Inflammatory macrophage (primary cell): ENCODE data around the gene TGFBI.

Experiments
- DNase-seq, 2 donors: peaks; one replicate each; pipeline ENCODE4 v3.0.0-alpha.2; 2020 to 2022
- total RNA-seq, 18 experiments: gene quantifications; one replicate each; lab custom pipeline; 2026; ENCODE audit warnings: mixed read lengths in 6 of 18, inconsistent platforms in 2 of 18; lab: John Stamatoyannopoulos, UW

TGFBI gene
- total RNA-seq = 101 to 1,112 (median 352) reads per million in 18 experiments

DNA sequence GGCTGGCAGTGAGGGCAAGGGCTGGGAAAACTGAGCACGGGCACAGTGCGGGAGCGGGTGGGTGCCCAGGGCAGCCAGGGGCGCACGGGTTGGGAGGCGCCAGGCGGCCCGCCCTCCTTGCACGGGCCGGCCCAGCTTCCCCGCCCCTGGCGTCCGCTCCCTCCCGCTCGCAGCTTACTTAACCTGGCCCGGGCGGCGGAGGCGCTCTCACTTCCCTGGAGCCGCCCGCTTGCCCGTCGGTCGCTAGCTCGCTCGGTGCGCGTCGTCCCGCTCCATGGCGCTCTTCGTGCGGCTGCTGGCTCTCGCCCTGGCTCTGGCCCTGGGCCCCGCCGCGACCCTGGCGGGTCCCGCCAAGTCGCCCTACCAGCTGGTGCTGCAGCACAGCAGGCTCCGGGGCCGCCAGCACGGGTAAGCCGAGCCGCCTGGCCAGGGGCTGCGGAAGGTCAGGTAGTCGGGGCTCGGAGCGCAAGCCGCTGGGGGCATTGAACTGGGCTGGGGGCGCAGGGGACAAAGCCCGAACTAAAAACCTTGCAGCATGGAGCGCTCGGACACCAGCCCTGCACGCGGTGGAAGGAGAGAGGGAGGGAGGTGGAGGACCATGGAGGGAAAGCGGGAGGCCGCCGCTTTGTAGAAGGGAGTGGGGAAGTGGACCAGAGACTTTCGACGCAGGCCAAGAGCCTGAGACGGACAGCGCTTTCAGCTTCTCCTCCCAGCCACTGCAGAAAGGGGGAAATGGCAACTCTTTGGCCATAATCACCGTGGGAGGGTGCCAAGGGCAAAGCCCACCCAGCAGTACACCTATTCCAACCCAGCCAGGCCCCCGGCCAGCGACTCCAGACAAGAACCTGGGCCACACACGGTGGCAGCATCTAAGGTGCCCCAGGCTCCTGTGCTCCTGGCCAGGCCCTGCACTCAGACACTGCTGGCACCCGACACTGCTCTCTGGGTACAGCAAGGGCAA is at the start of gene TGFBI:
TGFBI (plus strand) TSS at position 207 of the 961 bp plus-strand sequence; CDS start at position 275, 68 bp downstream.
- peak; percentile 79 to 80 for DNase-seq

DNA sequence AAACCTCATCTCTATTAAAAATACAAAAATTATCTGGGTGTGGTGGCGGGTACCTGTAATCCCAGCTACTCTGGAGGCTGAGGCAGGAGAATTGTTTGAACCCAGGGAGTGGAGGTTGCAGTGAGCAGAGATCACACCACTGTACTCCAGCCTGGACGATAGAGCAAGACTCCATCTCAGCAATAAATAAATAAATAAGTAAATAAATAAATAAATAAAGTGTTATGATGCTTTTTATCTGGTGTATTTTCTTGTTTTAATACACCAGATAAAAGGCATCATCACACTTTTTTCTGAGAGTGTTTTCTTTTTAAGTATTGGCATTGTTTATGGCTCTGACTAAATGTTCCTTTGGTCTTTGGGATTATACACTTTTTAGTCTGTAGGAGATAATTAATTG is 49.8 kb upstream of the TGFBI start:
- DNase-seq = no peak

DNA sequence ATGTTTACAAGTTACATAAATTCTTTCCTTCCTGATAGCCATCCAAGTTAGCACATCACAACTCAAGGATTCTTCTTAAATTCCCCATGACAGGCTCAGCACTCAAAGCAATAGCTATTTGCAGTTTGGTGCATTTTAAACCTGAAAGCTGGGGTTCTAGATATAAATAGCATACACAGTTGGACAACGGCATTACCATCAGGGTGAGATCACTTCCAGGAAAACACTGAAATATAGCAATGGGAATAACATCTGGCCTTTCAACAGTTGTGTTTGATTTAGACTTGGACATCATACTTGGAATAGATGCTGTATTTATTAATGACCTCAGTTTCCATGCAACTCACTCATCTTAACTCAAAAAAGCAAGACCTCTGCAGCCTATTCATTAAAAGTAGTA is 49.3 kb upstream of the TGFBI start:
- DNase-seq = no peak

DNA sequence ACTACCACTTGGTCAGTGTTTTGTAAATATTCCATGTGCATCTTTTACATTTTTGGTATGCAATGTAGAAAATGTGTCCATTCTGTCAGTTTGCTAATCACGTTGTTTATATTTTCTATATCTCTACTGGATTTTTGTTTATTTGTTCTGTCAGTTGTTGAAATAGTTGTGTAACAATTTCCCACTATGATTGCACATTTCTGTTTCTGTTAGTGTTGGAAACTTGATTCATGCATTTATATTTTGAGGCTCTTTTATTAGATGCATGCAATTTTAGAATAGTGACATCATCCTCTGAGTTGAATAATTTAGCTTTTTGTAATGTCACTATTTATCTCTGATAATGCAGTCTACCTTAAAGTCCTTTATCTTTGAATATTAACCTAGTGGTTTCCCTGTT is 48.2 kb upstream of the TGFBI start:
- no peak for DNase-seq

DNA sequence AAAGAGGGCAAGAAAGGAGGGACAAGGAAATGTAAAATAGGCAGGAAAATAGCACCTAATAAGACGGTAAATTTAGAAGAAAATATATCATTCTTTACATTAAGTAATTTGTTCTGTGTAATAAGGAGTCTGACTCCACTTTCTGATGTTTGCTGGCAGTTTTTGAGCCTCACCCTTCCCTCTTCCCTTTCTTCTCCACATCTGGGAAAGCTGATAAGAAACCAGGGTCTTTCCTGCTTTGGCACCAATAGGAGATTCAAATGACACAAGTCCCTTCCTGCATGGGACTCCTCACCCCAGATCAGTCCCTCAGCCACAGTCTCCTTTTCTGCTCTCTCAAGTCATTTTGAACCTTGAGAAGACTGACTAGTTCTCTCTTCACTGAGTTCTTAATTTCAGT is 42.8 kb upstream of the TGFBI start:
- no peak for DNase-seq

DNA sequence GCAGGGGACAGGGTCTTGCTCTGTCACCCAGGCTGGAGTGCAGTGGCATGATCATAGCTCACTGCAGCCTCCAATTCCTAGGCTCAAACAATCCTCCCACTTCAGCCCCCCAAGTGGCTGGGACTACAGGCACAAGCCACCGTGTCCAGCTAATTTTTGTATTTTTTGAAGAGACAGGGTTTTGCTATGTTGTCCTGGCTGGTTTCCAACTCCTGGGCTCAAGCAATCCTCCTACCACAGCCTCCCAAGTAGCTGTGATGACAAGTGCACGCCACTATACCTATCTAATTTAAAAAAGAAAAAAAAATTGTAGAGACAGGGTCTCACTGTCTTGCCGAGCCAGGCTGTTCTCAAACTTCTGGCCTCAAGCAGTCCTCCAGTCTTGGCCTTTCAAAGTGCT is 42.4 kb upstream of the TGFBI start:
- no peak for DNase-seq

DNA sequence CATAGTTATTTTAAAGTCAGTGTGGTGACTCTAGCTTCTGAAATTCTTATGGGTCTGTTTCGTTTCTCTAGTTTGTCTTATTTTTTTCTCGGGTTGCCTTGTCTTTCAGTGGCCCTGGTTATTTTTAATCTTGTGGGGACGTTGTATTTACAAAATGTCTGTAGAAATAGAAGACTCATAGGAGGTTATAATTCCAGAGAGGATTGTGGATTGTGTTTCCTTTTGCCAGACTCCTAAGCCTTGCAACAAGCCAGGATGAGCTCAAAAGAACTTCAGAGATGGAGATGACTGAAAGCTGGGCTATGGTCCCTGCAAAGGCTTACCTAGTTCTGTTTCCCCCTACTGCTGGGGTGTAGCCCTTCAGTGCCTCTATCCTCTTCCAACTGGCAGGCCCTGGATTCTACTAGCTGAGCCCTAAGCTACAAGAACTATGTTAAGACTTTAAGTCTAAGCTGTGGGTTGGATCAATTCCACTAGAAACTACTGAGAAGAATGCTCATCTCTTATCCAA is 41.8 kb upstream of the TGFBI start:
- DNase-seq = no peak

DNA sequence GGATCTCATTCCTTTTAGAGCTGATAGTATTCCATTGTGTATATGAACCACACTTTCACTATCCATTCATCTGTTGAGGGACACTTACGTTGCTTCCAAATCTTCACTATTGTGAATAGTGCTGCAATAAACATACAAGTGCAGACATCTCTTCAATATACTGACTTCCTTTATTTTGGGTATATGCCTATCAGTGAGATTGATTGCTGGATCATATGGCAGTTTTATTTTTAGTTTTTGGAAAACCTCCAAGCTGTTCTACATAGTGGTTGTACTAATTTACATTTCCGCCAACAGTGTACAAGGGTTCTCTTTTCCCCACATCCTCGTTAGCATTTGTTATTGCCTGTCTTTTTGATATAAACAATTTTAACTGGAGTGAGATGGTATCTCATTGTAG is 40.2 kb upstream of the TGFBI start:
- no peak for DNase-seq

DNA sequence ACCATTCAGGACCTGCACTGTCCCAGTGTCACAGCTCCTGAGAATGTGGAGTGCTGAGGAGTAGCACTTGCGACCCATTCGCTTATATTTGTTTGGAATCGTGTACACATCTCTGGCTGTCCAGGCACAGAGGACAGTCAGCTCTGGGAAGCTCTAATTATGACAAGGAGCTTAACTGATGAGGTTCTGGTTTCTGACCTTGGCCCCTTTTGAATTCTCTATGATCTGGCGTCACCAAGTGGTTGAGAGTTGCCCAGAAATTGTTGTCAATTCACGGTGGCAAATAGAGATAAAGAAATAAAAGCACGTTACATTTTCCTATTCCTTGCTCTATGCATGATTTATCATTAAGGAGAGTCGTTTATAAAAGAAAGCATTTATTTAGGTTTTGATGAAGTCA is 39.1 kb upstream of the TGFBI start:
- DNase-seq = no peak

DNA sequence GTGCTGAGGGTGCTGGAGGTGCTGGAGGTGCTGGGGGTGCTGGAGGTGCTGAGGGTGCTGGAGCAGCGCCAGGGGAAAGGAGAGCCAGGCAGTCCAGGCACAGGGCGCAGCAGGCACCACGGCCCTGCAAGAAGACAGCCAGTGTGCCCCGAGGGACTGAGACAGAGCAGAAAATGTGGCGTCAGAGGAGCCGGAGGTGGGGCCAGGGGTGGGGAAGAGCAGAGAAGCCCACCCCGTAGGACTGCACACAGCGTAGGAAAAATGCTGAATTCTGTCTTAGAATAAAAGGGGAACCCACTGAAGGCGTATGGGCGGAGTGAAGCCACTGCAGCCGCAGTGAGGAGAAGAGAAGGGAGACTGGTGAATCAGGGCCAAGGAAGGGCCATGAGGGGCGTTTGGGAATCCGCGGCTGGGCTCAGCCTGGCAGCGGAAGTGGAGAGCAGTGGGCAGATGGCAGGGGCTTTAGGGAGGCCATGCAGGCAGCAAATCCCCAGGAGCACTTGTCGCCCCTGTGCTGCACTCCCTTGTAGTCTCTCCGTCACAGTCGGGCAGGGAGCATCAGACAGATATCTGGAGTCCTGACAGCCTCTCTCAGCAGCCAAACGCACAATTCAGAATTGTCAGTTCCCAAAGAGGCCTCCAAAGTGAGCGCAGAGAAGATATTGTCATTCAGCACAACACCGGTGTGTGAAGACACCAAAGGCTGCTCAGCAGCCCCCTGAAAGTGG is 38.1 kb upstream of the TGFBI start:
- peak; percentile 44 to 45 for DNase-seq

DNA sequence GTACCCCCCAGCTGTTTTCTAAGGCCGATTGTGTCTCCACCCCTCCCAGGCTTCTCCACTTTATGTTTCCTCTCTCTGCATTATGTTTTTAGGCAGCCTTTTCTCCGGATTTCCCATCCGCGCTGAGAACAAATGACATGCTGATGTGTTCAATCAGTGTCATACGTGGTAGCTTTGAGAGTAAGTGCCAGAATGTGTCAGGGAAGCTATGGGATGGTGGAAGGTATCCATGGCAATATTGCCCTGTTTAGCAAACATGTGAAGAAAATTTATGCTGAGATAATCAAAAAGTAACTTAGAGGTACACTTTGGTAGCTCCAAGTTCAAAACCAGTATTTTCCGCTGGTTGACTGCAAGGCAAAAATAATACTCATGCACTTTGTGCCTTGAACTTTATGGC is 37.4 kb upstream of the TGFBI start:
- no peak for DNase-seq

DNA sequence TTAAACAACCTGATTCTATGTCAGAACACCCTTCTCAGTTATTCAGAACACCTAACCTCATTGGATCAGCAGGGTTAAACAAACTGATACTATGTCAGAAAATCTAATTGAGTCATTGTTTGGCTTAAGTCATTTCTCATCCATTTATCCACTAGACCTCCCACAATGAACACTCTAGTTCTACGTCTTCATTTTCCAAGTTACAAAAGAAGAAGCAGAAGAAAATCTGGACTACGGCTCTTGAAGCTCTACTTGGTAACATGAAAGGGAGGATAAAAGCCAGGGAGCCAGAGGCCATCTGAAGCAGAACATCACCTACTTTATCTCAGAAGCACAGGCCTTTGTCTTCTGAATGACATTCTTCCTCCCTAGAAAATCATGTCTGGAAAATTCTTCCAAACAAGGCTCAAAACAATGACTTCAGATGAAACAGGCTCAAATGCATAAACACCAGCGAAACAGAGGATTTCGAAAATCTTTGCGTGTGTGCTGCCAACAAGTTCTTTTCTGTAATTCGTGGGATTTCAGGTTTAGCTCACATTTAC is 35.4 kb upstream of the TGFBI start:
- no peak for DNase-seq

DNA sequence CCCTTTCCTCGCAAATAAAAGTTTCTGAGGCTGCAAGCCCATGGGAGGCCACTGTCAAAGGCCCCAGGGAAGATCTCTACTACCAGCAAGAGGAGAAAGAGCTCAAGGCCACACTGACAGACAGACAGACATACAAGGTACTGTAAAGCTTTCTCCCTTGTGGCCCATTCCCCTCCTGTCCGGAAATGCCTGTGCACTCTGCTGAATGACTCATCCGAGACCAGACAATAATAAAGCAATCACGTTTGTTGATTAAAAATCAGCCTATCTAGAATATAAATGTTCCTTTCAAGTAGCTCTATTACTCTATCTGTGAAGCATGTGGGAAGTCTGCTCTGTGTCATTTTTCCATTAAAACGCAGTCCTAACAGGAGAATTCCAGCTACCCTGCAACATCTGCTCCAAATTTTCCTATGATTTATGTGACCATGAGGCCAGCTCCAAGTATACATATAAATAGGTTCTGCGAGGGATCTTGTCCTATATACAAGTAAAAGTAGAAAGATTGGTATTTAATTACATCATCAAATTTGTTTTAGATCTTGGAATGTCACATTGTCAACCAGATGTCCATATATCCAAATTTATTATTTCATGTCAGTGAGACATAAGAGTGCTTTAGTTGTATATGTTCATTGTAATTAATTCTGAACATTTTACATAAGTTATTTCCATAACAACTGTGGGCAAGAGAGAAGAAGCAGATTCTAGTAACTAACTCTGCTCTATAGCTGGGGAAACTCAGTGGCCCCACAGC is 34.7 kb upstream of the TGFBI start:
- no peak for DNase-seq

DNA sequence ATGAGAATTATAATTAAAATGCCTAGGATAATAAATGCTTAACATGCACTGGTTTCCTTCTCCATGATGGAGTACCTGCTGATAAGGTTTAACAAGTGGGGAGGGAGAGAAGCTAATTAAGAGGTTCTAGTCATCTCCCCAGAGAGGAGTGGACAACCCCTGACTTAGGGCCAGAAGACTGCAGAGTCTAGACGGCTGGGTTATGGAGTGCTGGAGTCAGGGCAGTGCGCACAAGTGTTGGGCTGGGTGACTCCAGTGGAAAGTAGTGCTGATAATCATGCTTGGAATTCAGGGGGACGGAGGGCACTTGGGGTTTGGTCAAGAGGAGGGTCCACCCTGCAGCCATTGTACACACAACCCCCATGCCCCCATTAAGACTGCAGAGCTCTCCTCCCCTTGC is 32.8 kb upstream of the TGFBI start:
- no peak for DNase-seq

DNA sequence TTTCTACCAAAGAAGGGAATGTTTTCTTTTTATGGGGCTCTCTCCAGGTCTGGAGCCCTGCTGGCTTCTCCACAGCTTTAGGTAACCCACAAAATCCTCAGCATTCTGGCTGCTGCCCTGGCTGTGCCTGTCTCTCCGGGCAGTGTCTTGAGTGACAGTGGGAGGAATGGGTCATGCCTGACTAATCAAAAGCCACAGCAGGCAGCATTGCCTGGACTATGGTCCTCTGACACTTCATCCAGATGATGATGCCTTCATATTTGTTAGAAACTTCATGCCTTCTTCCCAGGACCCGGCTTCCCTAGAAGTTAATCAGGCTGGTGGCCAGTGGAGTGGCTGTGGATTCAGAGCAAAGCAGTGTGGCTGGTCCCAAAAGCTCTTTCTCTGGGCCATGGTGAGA is 32.2 kb upstream of the TGFBI start:
- DNase-seq = peak in 1 of 2 donors; percentile 50

DNA sequence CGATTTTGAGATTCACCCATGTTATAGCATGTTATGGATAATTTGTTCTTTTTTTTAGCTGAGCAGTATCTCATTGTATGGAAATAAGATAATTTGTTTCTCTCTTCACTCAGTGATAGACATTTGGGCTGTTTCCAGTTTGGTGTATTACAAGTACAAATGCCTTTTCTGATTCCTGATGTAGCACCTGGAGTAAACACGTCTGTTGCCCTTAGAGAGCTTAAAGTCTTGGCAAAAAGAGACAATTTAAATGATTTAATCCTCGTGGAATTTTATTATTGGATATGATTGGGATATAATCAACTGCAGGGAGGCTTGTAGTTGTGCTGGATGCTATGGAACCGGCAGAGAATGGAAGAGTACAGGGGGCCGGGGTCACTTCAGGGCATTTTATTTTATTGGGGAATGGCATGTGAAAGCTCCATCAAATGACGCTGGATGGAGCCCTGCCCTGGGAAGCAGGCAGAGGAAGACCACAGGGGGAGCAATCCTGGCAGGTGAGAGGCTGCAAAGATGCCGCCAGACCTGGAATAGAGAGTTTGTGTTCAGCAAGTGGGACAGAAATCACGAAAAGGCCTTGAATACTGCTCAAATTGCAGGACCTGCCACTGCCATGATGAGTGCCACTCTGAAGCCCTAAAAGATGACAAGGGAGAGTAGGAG is 31.0 kb upstream of the TGFBI start:
- no peak for DNase-seq

DNA sequence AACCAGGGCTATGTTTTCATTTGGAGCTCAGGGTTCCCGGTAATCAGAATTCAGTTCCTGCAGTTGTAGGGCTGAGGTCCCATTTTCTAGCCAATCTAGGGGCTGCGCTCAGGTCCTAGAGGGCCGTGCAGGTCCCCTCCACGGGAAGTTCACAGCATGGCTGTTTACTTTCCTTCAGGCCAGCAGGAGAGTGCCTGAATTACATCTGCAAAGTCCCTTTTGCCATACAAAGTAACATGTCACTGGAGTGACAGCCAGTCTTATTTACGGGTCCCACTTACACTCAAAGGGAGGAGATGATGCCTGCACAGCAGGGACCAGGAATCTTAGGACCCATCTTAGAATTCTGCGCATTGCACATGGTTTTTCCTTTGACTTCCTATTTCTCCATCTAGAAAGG is 29.9 kb upstream of the TGFBI start:
- DNase-seq = no peak

DNA sequence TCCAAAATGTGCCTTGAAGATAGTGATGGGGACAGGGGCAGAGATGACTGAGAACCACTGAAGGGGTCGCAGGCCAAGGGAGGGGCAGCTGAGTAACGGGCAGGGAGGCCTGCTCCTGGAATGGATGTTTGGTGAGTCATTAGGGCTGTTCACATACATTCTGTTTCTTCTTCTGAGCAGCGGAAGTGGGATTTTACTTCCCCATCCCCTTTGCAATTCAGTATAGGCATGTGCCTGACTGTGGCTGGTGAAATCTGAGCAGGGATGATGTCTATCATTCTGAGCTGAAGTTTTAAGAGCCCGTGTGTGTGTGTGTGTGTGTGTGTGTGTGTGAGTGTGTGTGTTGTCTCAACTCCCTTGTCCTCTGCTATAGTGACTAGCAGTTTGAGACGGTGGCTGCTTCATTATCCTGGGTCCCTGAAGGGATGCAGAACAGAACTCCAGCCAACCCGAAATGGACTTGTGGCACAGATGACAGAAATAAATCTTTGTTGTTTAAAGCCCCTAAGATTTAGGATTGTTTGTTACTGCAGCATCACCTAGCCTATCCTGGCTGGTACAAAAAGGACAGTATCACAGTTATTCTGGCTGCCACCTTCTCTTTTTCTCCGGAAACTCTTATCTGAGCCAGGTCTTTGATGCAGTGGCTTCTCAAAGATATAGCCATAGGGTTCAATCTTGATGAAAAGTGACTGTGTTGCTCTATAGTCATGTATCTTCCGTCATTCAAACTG is 29.2 kb upstream of the TGFBI start:
- peak; percentile 94 for DNase-seq

DNA sequence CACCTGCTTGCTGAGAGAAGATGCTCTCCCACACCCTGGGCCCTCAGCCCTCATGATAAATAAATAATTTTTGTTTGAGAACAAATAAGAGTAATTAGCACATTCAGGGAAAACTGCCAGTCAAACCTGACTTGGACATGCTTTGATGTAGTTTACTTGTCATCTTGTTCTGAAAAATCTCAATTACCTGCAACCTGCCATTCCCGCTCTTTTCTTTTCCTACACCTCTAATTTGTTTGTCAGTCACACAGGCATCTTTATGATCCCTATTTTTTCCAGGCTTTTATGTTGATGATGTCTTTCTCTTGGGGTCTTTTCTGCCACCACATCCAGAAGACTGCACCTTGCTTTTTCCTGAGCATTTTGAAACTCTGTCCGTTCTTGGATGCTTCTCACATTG is 28.6 kb upstream of the TGFBI start:
- no peak for DNase-seq

DNA sequence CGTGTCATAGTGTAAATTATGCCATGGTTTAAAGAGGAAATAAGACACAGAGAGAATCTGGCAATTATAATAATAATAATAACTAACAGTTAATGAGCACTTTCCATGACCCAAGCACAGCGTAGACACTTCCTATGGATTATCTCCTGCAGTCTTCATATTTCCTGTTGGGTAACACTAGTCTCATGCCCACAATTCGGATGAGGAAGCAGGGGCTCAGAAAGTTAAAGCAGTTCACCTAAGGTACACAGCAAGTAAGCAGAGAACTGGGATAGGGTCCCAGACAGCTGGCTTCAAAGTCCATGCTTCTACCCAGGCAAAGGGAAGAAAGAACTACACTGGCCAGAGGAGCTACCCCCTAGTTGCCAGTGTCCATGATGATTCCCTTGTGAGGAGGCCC is 27.9 kb upstream of the TGFBI start:
- peak; percentile 57 to 78 for DNase-seq

DNA sequence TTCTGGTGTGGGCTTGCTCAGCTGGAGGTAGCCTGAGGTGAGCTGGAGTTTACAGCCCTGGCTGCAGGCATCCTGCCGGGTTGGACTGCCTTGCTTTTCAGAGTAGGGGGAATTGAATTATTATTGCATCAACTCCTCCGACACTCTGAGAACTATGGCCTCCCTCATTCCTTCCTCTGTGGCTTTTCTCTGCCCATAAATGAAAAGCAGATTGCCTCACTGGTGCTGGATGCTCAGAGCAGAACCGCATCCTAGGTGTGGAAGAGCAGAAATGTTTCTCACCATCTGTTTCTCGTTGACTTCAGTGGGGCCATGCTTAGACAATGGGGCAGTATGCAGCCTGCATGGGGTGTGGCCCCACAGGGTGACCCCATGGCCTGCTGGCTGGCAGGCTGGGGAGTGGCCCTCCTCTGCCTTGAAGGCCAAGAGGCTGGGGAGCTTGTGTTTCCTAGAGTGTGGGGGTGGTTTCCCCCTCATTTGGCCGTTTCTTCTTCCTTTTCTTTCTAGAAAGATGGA is 27.3 kb upstream of the TGFBI start:
- DNase-seq = peak in 1 of 2 donors; percentile 59
